GM21723 (cell line): ENCODE data around the gene PRSS21.

ENCODE experiments used
- ATAC-seq: cut with Tn5 transposase; IDR thresholded peaks from one replicate; pipeline ENCODE4 v1.9.1; 2021; ENCODE audit warnings: mild to moderate bottlenecking, moderate library complexity; ENCODE audit not compliant: unreplicated experiment

Gene PRSS21

DNA sequence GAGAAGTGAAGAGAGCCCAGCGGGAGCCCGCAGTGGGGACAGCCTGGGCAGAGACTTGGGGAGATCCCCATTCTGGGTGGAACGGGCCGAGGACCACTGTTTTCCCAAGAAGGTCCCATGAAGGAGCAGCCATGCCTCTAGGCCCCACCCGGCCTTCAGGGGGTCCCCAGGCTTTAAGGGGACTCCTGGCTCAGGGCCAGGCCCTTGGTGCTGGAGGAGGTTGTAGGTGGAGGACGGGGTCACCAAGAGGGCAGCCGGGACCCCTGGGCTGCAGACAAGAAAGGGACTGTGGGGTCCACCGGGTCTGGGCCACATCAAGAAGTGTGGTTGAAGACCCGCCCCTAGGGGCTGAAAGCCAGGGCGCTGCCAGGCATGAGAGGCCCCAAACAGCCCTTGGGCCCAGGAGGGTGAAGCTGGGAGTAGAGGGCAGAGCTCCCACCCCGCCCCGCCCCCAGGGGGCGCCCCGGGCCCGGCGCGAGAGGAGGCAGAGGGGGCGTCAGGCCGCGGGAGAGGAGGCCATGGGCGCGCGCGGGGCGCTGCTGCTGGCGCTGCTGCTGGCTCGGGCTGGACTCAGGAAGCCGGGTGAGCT lies at the start of gene PRSS21:
TSS of gene PRSS21 (plus strand) at position 487 of the 589 bp plus-strand sequence. CDS start at position 519, 32 bp downstream.
- no peak for ATAC-seq

- ATAC-seq: no peak
Observed at GRCh38 chr16:2767891-2768290, 49.1 kb upstream of the PRSS21 start.

- ATAC-seq: no peak
Observed at GRCh38 chr16:2768403-2769089, 48.5 kb upstream of the PRSS21 start.

DNA sequence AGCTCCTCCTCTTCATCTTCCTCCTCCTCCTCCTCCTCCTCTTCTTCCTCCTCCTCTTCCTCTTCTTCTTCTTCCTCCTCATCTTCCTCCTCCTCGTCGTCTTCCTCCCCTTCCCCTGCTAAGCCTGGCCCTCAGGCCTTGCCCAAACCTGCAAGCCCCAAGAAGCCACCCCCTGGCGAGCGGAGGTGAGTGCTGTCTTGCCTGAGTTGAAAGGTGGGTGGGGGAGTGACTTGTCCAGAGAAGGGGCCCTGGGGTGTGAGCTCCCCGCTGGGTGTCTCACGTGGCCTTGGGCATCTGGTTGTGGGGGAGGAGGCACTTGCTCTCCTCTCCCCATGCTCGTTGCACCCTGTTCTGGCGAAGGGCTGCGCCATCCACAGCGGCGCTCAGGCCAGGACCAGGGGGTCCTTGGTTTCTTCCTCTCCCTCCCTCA lies 47.9 kb upstream of the PRSS21 start:
- ATAC-seq: no peak

DNA sequence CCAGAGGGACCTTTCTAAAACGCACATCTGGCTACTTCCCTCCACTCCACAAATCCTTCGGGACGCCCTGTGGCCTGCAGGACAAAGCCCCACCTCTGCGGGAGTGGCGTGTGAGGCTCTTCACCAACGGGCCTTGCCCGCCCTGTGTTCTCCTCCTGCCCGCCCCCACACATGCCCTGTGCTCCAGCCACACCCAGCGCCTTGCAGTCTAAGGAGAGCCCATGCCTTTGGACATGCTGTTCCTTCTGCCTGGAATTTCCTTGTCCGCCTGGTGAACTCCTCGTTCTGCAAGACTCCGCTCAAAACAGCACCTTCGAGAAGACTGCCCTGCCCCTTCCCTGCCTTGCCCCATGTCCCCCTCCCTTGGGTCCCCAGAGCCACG lies 47.4 kb upstream of the PRSS21 start:
- no peak for ATAC-seq

DNA sequence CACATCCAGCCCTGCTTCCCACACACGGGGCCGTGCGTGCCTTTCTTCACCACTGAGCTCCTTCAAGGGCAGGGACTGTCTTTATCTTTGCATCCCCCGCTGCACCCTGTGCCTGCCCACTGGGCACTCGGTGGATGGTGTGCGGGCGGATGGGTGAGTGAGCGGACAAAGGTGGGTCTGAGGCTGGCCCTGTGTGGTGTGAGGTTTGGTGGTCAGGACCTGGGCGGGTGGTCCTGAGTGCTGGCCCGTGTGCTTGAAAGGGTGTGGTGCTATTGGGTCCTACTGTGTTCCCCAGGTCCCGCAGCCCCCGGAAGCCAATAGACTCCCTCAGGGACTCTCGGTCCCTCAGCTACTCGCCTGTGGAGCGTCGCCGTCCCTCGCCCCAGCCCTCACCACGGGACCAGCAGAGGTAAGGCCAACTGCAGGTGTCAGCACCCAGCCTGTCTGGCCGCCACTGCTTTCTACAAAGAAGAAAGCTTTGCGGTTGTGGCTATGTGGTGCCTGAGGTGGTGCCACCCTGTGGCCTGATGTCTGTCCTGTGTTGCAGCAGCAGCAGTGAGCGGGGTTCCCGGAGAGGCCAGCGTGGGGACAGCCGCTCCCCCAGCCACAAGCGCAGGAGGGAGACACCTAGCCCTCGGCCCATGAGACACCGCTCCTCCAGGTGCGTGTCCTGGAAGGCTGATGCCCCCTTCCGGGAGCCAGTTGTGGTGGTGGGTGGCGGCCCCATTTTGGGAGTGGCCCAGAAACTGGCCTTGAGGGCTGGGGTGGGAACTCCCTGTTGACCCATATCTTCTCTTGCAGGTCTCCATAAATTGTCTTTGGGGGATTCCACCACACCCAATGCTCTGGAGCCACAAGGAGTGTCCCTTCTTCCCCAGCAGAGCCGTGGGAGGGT lies 46.7 kb upstream of the PRSS21 start:
- ATAC-seq: no peak

DNA sequence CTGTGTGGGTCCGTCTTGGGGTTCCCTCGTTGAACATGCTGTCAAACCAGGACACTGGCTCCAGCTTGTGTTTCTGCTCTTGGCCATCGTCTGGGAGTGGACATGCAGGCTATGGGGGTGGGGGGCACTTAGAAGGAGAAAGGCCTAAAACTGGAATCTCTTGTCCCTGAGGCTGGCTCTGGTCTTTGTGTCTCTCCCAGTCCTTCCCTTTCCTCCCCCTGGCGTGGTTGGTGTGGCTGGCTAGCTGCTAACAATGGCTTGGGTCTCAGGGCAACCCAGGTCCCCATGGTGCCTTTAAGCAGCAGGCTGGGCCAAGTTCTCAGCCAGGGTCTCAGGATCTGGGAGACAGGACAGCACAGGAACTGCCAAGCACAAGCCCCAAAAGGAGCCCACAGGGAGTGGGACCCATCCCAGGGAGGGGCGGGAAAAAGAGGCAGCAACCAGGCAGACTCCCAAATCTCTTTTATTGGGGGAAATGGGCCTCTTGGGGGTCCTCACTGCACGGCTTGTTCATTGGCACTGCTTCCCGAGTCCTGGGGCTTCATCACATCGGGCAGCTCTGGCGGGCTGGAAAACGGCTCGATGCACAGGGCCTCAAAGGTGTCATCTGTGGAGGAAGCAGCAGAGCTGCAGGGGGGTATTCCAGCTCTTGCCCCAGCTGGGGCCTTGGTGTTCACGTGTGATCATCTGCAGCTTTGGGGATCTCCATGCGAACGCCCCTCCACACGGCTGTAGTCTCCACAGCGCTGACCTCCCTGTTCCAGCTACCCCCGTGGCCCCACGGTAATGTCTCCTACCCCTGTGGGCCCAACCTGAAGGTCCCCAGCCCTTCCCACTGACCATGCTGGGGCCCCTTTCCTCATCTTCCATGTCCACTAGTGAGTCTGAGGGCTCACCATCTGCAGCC lies 45.3 kb upstream of the PRSS21 start:
- ATAC-seq: no peak

DNA sequence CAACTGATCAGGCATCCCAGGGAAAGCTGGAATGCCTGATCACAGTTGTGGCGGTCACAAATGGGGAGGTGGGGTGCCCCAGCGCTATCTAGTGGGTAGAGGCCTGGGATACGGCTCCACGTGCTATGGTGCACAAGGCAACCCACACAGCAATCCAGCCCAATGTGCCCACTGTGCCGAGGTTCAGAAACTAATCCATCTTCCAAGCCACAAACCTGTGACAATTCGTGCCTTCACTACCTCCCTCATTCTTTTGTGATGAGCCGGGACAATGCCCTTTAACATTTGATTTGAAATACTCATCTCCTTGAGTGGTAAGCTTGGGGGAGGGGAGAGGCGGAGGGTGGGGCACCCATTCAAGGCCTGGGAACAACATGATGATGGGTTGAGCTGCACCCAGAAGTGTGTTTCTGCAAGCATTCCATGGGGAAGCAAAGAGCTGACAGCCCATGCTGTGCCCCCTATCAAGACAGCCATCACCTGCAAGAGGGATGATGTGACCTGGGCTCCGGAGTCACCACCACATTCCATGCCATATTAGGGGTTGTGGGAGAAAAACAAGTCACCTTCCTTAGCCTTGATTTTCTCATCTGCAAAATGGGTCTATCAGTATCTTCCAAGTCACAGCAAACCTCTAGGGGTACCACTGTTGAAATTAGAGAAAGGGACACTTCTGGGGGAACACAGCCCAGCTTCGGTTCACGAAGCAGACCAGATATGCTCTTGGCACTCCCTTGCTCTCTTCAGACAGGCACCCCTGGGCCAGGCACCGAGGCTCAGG lies 43.7 kb upstream of the PRSS21 start:
- ATAC-seq: no peak

- no peak for ATAC-seq
Observed at GRCh38 chr16:2774161-2774891, 42.7 kb upstream of the PRSS21 start.

DNA sequence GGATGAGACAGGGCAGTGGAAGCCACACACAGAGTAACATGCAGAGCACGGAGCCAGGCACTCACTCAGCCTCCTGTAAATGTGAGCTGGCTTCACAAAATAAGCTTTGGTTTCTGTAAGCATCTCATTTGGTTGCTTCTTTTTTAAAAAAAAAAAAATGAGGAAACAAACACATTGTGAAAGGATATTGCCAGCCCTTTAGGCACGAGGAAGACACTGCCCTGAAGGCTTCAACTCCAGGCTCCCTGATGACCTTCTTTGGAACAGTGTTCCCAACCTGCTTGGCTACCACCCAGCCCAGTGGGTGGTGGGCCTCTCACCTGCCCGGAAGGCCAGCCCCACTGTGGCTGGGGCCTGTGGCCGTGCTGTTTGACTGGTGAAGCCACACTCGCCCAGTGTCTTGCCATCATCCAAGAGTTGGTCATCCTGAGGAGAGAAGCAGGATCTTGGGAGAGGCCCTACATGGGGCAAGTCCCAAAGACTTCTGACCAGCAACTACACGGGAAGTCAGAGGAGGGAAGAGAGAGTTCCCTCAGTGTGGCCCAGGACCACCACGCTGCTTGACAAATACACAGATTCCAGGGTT lies 41.8 kb upstream of the PRSS21 start:
- no peak for ATAC-seq

GRCh38 chr16:2775765-2776499 lies 41.1 kb upstream of the PRSS21 start:
- ATAC-seq: no peak

GRCh38 chr16:2776500-2777139 lies 40.4 kb upstream of the PRSS21 start:
- peak; percentile 25 for ATAC-seq

DNA sequence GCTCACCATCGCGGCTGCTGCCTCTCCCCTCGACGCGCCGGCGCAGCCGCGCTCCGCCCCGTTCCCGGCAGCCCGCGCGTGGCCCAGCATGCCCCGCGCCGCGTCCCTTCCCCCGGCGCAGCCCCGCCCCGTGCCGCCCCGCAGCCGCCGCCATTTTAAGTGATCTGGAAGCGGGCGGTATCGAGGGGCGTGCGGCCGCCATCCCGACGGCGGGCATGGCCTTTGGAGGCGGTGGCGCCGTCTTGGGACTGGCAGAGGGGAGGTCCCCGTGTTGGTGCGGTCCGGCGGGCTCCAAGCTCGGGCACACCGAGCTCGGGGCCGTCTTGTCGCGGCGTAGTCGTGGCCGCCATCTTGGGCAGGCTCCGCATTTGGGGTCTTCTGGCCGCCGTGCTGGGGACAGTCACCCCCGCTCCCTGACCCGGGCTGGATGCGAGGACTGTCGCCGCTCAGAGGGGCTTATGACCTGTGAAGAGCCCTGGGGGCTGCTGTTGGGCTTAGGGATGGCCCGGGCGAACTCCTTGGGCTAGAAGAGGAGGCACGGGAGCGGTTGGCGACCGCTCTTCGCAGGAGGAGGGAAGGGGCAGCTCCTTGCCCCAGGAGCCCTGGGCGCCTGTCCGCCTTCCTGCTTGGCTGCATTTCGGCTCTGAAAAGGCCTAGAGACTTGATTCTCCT lies 39.7 kb upstream of the PRSS21 start, which contains the start of gene ELOB:
TSS of gene ELOB (minus strand) at position 50 of the 672 bp plus-strand sequence. CDS start at position 9, 41 bp downstream.
- peak; percentile 58 for ATAC-seq

DNA sequence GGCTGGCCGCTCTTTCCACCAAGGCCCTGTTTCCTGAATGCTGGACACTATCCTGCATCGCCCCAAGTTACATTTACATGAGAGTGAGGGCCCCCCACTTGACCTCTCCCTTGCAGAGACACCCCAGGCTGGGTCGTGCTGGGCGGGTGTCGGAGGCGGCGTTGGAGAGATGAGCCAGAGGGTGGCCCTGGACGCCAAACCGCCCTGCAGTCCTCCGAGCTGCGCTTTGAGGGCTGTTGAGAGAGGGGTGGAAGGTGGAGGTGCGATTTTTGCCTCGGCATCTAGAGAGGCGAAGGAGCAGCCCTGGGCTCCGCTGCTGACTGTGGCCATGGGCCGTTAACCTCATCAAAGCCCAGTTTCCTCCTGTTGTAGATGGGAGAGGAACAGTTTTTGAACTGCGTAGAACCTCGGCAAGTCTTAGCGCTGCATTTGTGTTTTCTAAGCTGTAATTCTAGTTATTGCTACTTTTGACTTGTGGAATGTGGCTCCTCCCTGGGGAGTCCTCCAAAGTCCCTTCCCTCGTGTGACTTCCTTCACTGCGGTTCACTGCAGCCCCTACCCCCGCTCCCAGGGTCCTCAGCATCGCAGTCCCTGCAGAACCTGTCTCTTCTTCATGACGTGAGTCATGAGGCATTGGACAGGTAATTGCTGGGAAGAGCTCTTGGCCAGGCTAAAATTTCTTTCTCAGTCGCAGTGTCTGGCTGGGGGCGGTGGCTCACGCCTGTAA lies 39.0 kb upstream of the PRSS21 start:
- peak; percentile 5 for ATAC-seq

DNA sequence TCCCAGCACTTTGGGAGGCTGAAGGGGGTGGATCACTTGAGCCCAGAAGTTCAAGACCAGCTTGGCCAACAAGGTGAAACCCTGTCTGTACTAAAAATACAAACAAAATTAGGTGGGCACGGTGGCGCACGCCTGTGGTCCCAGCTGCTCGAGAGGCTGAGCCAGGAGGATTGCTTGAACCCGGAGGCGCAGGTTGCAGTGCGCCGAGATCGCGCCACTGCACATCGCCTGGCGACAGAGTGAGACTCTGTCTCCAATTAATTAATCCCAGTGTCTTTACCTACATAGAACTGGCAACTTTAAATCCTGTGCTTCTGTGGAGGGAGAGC lies 38.4 kb upstream of the PRSS21 start:
- ATAC-seq: no peak

DNA sequence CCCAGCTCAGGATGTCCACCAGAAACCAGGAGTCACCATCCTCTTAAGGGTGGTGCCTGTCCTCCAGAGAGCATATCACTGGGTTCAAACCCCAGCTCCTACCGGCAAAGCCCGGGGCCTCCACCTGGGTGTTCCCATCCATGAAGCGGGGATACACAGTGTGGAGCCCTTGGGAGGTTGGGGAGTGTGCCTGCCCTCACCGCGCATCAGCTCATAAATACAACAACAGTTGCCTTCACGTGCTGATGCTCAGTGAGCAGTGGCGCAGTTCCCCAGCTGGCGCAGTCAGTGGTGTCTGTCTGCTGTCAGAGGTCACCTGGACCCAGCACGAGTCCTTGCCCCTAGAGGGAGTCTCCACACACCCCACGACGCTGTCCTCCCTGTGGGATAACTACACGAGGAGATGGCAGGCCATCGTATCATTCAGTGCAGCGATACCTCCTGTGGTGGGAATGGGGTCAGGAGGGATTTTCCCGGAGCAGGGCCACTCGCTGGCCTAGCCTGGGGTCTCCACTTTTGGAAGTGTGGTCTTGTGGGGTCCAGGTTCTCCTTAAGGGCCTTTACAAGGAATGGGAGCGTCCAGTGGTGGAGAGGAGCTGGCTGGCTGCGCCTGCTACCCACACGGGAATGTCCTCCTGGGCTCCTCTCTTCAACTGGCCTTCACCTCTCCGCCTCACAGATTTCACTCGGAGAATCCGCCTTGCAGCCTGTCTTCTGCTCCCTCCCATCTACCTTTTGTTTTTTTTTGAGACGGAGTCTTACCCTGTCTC lies 37.7 kb upstream of the PRSS21 start:
- ATAC-seq: no peak
